Panc1 (cell line): ENCODE measurements around the gene ATP6V1B1. TPM values are rescaled to one million over a fixed set of nuclear protein-coding genes. Genes with fewer than 3 reads are reported as not detected.

Experiments used
- ATAC-seq: fragments of 200-7000 bp; cut with Tn5 transposase; 2 replicates; pipeline ENCODE4 v1.9.1; 2020; ENCODE audit warnings: mild to moderate bottlenecking, moderate library complexity
- BruUV-seq: library from RNA; stranded (reverse); fragments of 400-500 nt; replicated peaks from 2 replicates; lab custom pipeline; 2021; lab: Mats Ljungman, UMichigan
- CTCF ChIA-PET: fragments of 300-600 bp; sonication (Branson Sonifier 250); formaldehyde crosslinking; loops from one replicate; lab custom pipeline; 2022; ENCODE audit warnings: antibody characterized with exemption; lab: Charles Lee
- POLR2A ChIA-PET: fragments of 300-600 bp; sonication (Branson Sonifier 250); formaldehyde crosslinking; loops from one replicate; lab custom pipeline; 2022; ENCODE audit warnings: antibody characterized with exemption; lab: Charles Lee
- DNase-seq: peaks from one replicate; pipeline ENCODE4 v3.0.0-alpha.2; 2010; ENCODE audit warnings: low read depth, low spot score
- H3K27ac ChIP-seq: 2 replicates; pipeline ENCODE4 v1.5.1; 2011; ENCODE audit warnings: mild to moderate bottlenecking, low read length, inconsistent platforms
- H3K27me3 ChIP-seq: fragments of 200-500 bp; sonication (Bioruptor generic); 2 replicates; pipeline ENCODE4 v1.6.0; 2014; ENCODE audit warnings: low read length, inconsistent platforms; ENCODE audit not compliant: control insufficient read depth, insufficient read depth
- H3K36me3 ChIP-seq: fragments of 200-500 bp; sonication (Bioruptor generic); 2 replicates; pipeline ENCODE4 v1.5.1; 2014; ENCODE audit warnings: inconsistent platforms, mild to moderate bottlenecking, low read length, moderate library complexity; ENCODE audit not compliant: control insufficient read depth, insufficient read depth
- H3K4me1 ChIP-seq: 2 replicates; pipeline ENCODE4 v1.5.1; 2011; ENCODE audit warnings: inconsistent platforms, mild to moderate bottlenecking, low read length, moderate library complexity; ENCODE audit not compliant: control insufficient read depth, insufficient read depth
- H3K4me3 ChIP-seq, 2 experiments: 2 replicates each; pipeline ENCODE4 v1.5.1; 2011 to 2012; ENCODE audit warnings: low read depth in 2 of 2, low read length in 2 of 2, mild to moderate bottlenecking in 2 of 2, inconsistent platforms in 1 of 2, moderate library complexity in 1 of 2
- H3K9me3 ChIP-seq: fragments of 200-500 bp; sonication (Bioruptor generic); 2 replicates; pipeline ENCODE4 v1.5.1; 2014; ENCODE audit warnings: low read depth, mild to moderate bottlenecking, inconsistent platforms, low read length, moderate library complexity; ENCODE audit not compliant: control insufficient read depth, insufficient read depth
- CTCF ChIP-seq: fragments of 450-650 bp; IDR thresholded peaks from 2 replicates; pipeline ENCODE4 v1.5.1; 2017; ENCODE audit warnings: mild to moderate bottlenecking
- POLR2AphosphoS5 ChIP-seq: IDR thresholded peaks from 2 replicates; pipeline ENCODE4 v1.6.1; 2012; ENCODE audit warnings: mild to moderate bottlenecking, low read depth, low read length, moderate library complexity
- REST ChIP-seq, 2 experiments: IDR thresholded peaks; 2 replicates each; pipeline ENCODE4 v1.6.1; 2011 to 2012; ENCODE audit warnings: low read depth in 2 of 2, control low read depth in 1 of 2, low read length in 1 of 2, mild to moderate bottlenecking in 1 of 2, moderate library complexity in 1 of 2; ENCODE audit not compliant: insufficient read depth in 1 of 2
- SIN3A ChIP-seq: IDR thresholded peaks from 2 replicates; pipeline ENCODE4 v1.6.1; 2012; ENCODE audit warnings: low read depth, mild to moderate bottlenecking, low read length, moderate library complexity, borderline replicate concordance; ENCODE audit not compliant: insufficient read depth
- TCF7L2 ChIP-seq: IDR thresholded peaks from 2 replicates; pipeline ENCODE4 v1.6.1; 2011; ENCODE audit warnings: mild to moderate bottlenecking, low read depth, low read length, inconsistent platforms
- in situ Hi-C: cut with HindIII; loops from 2 replicates; pipeline ENCODE4 v1.10.0; 2016; ENCODE audit warnings: low sequenced_read_pairs, low pct_unique_long_range_greater_than_20kb
- intact Hi-C: fragments of 100-400 bp; cut with micrococcal nuclease; formaldehyde crosslinking; loops from one replicate; pipeline ENCODE4 v1.10.0; 2022; ENCODE audit not compliant: unreplicated experiment
- total RNA-seq: library from RNA; stranded (reverse); gene quantifications from one replicate; pipeline ENCODE4 v1.2.1, GENCODE V29; 2021; ENCODE audit not compliant: unreplicated experiment

ATP6V1B1 gene
- total RNA-seq, 1 experiment from 2014 or later = 0.18 TPM

DNA sequence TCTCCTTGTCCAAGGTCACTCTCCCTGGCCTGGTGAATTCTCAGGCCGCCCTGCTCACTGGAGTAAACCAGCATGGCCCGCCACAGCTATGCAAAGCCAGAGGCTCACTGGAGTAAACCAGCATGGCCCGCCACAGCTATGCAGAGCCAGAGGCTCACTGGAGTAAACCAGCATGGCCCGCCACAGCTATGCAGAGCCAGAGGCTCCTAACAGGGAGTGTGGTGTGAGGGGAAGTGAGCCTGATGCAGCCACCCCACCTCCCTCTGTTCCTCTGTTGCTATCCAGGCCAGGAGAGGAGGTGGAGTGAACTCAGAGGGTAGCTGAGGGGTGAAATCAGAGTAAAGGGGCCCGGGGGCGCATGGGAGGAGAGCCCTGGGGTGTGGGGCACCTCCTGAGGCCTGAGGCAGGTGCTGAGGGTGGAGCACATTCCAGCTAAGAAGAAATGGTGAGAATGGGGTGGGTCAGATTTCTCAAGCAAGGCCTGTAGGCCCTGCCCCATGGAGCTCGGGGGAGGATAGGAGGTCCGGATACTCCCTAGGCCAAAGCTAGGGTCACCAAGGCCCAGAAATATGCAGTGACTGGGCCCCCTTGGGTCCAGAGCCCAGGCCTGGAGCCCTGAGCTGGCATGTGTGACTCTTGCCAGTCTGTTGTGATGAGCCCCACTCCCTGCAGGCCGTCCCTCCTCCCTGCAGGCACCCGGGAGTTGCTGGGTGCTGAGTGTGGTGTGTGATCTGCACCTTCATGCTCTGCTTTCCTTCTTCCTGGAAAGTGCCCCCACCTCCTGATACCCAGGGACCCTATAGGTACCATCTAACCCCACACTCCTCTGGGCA lies 1.5 kb downstream of the ATP6V1B1 start:
- H3K27me3 ChIP-seq = no peaks in the 10 kb centered on the region
- no peak for TF ChIP-seq SIN3A
- TF ChIP-seq CTCF = no peak
- no peak for TF ChIP-seq TCF7L2
- no peak for TF ChIP-seq POLR2AphosphoS5
- TF ChIP-seq REST (IDR thresholded peaks at IDR 0.05; ENCODE audit: insufficient read depth in 1 of 2, low read depth in 2 of 2, low read length in 1 of 2) = no peak
- ChIA-PET POLR2A (interaction anchor here (1.4 kb wide), 1 partner anchor 17 kb away, joined by 3 read pairs; no protein-coding TSS in a partner anchor), CTCF (interaction anchor here (1.1 kb wide), 1 partner anchor 17 kb away, joined by 3 read pairs; no protein-coding TSS in a partner anchor)
- DNase-seq = no peak
- in situ Hi-C loops (no loop called here), intact Hi-C loops (no loop called here)
- no peak for ATAC-seq
- no TSS peak for BruUV-seq
- H3K4me1 ChIP-seq = no peaks in the 10 kb centered on the region
- H3K4me3 ChIP-seq = no peak overlapping the region
- no peaks in the 10 kb centered on the region for H3K9me3 ChIP-seq
- no peaks in the 10 kb centered on the region for H3K36me3 ChIP-seq
- no peak overlapping the region for H3K27ac ChIP-seq

- Histone ChIP-seq H3K4me3 (no peak overlapping the region), H3K4me1 (no peaks in the 10 kb centered on the region), H3K27ac (no peak overlapping the region), H3K27me3 (no peaks in the 10 kb centered on the region), H3K36me3 (no peaks in the 10 kb centered on the region), H3K9me3 (no peaks in the 10 kb centered on the region)
- intact Hi-C loops = no loop called here
- DNase-seq = no peak
- TF ChIP-seq TCF7L2 (no peak), CTCF (no peak), POLR2AphosphoS5 (no peak), REST (IDR thresholded peaks at IDR 0.05; ENCODE audit: insufficient read depth in 1 of 2, low read depth in 2 of 2, low read length in 1 of 2) (no peak), SIN3A (no peak)
- POLR2A ChIA-PET = no interaction called here
- ATAC-seq = no peak
- BruUV-seq = no TSS peak
- CTCF ChIA-PET = interaction anchor here (1.1 kb wide), 1 partner anchor 18 kb away, joined by 3 read pairs; no protein-coding TSS in a partner anchor
- in situ Hi-C loops = no loop called here
Measured at GRCh38 chr2:70937866-70938585, 2.3 kb downstream of the ATP6V1B1 start.
